GM23338 (cell line): ENCODE results near the gene EDN2.

Experiments used
- CREB1 ChIP-seq: fragments of 250-450 bp; sonication (Bioruptor Pico); IDR thresholded peaks from 2 replicates; pipeline ENCODE4 v1.5.0; 2020; ENCODE audit warnings: low read depth, mild to moderate bottlenecking, moderate library complexity
- ETS1 ChIP-seq: IDR thresholded peaks from 2 replicates; pipeline ENCODE4 v1.6.1; 2016; ENCODE audit warnings: antibody characterized with exemption
- EZH2 ChIP-seq: fragments of 200-600 bp; sonication (generic); IDR thresholded peaks from one replicate; pipeline ENCODE4 v1.8.0; 2017; ENCODE audit warnings: antibody characterized with exemption, mild to moderate bottlenecking, low read depth; ENCODE audit not compliant: unreplicated experiment
- EZH2phosphoT487 ChIP-seq: fragments of 200-600 bp; sonication (generic); IDR thresholded peaks from one replicate; pipeline ENCODE4 v1.8.1; 2018; ENCODE audit warnings: antibody characterized with exemption; ENCODE audit not compliant: unreplicated experiment
- JUNB ChIP-seq: IDR thresholded peaks from one replicate; pipeline ENCODE4 v1.6.1; 2016; ENCODE audit warnings: antibody characterized with exemption; ENCODE audit not compliant: unreplicated experiment
- NANOG ChIP-seq: IDR thresholded peaks from 2 replicates; pipeline ENCODE4 v1.6.1; 2016; ENCODE audit warnings: antibody characterized with exemption, borderline replicate concordance
- POLR2AphosphoS5 ChIP-seq: IDR thresholded peaks from 2 replicates; pipeline ENCODE4 v1.6.1; 2016; ENCODE audit warnings: antibody characterized with exemption, low read depth
- REST ChIP-seq: IDR thresholded peaks from one replicate; pipeline ENCODE4 v1.6.1; 2018; ENCODE audit warnings: antibody characterized with exemption; ENCODE audit not compliant: unreplicated experiment
- STAT1 ChIP-seq: IDR thresholded peaks from one replicate; pipeline ENCODE4 v1.6.1; 2016; ENCODE audit warnings: antibody characterized with exemption; ENCODE audit not compliant: unreplicated experiment
- ZNF114 ChIP-seq: fragments of 250-450 bp; sonication (Bioruptor Pico); IDR thresholded peaks from 2 replicates; pipeline ENCODE4 v1.5.0; 2020; ENCODE audit warnings: mild to moderate bottlenecking, moderate library complexity
- ZNF331 ChIP-seq: fragments of 250-450 bp; sonication (Bioruptor Pico); IDR thresholded peaks from 2 replicates; pipeline ENCODE4 v1.5.0; 2020; ENCODE audit warnings: low read depth, mild to moderate bottlenecking, moderate library complexity
- TF ChIP-seq, protein P1 (sequence below), 2 experiments: fragments of 200-600 bp in 1 of 2; sonication (generic) in 1 of 2; conservative IDR thresholded peaks; 2 replicates each; pipeline versions ENCODE4 v1.5.1 to v1.6.1; 2016 to 2017; ENCODE audit warnings: antibody characterized with exemption in 2 of 2, low read depth in 2 of 2, mild to moderate bottlenecking in 2 of 2, moderate library complexity in 1 of 2
- TF ChIP-seq, protein P2 (sequence below): fragments of 250-450 bp; sonication (Bioruptor Pico); IDR thresholded peaks from 2 replicates; pipeline ENCODE4 v1.5.0; 2020; ENCODE audit warnings: mild to moderate bottlenecking, moderate library complexity

- TF ChIP-seq POLR2AphosphoS5, result no peak
- TF ChIP-seq, protein P1, sequence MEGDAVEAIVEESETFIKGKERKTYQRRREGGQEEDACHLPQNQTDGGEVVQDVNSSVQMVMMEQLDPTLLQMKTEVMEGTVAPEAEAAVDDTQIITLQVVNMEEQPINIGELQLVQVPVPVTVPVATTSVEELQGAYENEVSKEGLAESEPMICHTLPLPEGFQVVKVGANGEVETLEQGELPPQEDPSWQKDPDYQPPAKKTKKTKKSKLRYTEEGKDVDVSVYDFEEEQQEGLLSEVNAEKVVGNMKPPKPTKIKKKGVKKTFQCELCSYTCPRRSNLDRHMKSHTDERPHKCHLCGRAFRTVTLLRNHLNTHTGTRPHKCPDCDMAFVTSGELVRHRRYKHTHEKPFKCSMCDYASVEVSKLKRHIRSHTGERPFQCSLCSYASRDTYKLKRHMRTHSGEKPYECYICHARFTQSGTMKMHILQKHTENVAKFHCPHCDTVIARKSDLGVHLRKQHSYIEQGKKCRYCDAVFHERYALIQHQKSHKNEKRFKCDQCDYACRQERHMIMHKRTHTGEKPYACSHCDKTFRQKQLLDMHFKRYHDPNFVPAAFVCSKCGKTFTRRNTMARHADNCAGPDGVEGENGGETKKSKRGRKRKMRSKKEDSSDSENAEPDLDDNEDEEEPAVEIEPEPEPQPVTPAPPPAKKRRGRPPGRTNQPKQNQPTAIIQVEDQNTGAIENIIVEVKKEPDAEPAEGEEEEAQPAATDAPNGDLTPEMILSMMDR (conservative IDR thresholded peaks at IDR 0.05; ENCODE audit: low read depth in 2 of 2), result no peak
- no peak for TF ChIP-seq REST
- TF ChIP-seq ZNF114 (CRISPR knock-in tag), result no peak
- no peak for TF ChIP-seq ETS1
- TF ChIP-seq EZH2phosphoT487, result no peak
- TF ChIP-seq JUNB, result no peak
- TF ChIP-seq CREB1 (CRISPR knock-in tag), result no peak
- no peak for TF ChIP-seq NANOG
- no peak for TF ChIP-seq EZH2
- no peak for TF ChIP-seq STAT1
- no peak for TF ChIP-seq ZNF331 (CRISPR knock-in tag)
- TF ChIP-seq, protein P2, sequence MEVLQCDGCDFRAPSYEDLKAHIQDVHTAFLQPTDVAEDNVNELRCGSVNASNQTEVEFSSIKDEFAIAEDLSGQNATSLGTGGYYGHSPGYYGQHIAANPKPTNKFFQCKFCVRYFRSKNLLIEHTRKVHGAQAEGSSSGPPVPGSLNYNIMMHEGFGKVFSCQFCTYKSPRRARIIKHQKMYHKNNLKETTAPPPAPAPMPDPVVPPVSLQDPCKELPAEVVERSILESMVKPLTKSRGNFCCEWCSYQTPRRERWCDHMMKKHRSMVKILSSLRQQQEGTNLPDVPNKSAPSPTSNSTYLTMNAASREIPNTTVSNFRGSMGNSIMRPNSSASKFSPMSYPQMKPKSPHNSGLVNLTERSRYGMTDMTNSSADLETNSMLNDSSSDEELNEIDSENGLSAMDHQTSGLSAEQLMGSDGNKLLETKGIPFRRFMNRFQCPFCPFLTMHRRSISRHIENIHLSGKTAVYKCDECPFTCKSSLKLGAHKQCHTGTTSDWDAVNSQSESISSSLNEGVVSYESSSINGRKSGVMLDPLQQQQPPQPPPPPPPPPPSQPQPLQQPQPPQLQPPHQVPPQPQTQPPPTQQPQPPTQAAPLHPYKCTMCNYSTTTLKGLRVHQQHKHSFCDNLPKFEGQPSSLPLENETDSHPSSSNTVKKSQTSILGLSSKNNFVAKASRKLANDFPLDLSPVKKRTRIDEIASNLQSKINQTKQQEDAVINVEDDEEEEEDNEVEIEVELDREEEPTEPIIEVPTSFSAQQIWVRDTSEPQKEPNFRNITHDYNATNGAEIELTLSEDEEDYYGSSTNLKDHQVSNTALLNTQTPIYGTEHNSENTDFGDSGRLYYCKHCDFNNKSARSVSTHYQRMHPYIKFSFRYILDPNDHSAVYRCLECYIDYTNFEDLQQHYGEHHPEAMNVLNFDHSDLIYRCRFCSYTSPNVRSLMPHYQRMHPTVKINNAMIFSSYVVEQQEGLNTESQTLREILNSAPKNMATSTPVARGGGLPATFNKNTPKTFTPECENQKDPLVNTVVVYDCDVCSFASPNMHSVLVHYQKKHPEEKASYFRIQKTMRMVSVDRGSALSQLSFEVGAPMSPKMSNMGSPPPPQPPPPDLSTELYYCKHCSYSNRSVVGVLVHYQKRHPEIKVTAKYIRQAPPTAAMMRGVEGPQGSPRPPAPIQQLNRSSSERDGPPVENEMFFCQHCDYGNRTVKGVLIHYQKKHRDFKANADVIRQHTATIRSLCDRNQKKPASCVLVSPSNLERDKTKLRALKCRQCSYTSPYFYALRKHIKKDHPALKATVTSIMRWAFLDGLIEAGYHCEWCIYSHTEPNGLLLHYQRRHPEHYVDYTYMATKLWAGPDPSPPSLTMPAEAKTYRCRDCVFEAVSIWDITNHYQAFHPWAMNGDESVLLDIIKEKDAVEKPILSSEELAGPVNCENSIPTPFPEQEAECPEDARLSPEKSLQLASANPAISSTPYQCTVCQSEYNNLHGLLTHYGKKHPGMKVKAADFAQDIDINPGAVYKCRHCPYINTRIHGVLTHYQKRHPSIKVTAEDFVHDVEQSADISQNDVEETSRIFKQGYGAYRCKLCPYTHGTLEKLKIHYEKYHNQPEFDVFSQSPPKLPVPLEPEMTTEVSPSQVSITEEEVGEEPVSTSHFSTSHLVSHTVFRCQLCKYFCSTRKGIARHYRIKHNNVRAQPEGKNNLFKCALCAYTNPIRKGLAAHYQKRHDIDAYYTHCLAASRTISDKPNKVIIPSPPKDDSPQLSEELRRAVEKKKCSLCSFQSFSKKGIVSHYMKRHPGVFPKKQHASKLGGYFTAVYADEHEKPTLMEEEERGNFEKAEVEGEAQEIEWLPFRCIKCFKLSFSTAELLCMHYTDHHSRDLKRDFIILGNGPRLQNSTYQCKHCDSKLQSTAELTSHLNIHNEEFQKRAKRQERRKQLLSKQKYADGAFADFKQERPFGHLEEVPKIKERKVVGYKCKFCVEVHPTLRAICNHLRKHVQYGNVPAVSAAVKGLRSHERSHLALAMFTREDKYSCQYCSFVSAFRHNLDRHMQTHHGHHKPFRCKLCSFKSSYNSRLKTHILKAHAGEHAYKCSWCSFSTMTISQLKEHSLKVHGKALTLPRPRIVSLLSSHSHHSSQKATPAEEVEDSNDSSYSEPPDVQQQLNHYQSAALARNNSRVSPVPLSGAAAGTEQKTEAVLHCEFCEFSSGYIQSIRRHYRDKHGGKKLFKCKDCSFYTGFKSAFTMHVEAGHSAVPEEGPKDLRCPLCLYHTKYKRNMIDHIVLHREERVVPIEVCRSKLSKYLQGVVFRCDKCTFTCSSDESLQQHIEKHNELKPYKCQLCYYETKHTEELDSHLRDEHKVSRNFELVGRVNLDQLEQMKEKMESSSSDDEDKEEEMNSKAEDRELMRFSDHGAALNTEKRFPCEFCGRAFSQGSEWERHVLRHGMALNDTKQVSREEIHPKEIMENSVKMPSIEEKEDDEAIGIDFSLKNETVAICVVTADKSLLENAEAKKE (CRISPR knock-in tag), result no peak
These were observed 13.1 kb upstream of the EDN2 start for GRCh38 chr1:41497461-41498030.
